HEK293 (cell line): Measurements from ENCODE around the gene A4GALT.
A peak's percentile ranks its signal among the peaks of the same experiment; 100 is the strongest.

ENCODE experiments used
- BCL11A ChIP-seq: fragments of 450-650 bp; formaldehyde crosslinking; IDR thresholded peaks from 2 replicates; pipeline ENCODE4 v1.5.1; 2016; ENCODE audit warnings: low read depth, missing biosample characterization, missing genetic modification characterization
- EGR2 ChIP-seq: fragments of 450-650 bp; formaldehyde crosslinking; IDR thresholded peaks from 2 replicates; pipeline ENCODE4 v1.5.1; 2016; ENCODE audit warnings: low read depth, missing biosample characterization, missing genetic modification characterization
- FEZF1 ChIP-seq: fragments of 450-650 bp; formaldehyde crosslinking; IDR thresholded peaks from 2 replicates; pipeline ENCODE4 v1.5.1; 2016; ENCODE audit warnings: missing biosample characterization, missing genetic modification characterization
- GLIS1 ChIP-seq: fragments of 450-650 bp; formaldehyde crosslinking; IDR thresholded peaks from 2 replicates; pipeline ENCODE4 v1.5.1; 2016; ENCODE audit warnings: missing biosample characterization, missing genetic modification characterization
- HOXA7 ChIP-seq: sonication (generic); formaldehyde crosslinking; IDR thresholded peaks from 2 replicates; pipeline ENCODE4 v1.8.1; 2022; ENCODE audit warnings: missing genetic modification reagents, borderline replicate concordance
- HOXD13 ChIP-seq: sonication (generic); formaldehyde crosslinking; IDR thresholded peaks from 2 replicates; pipeline ENCODE4 v1.8.0; 2022; ENCODE audit warnings: missing genetic modification reagents, borderline replicate concordance
- INSM2 ChIP-seq: fragments of 450-650 bp; formaldehyde crosslinking; IDR thresholded peaks from 2 replicates; pipeline ENCODE4 v1.5.1; 2016; ENCODE audit warnings: missing biosample characterization, missing genetic modification characterization
- KLF1 ChIP-seq: fragments of 450-650 bp; formaldehyde crosslinking; IDR thresholded peaks from 2 replicates; pipeline ENCODE4 v1.5.1; 2016; ENCODE audit warnings: missing biosample characterization, missing genetic modification characterization
- PRDM1 ChIP-seq: fragments of 450-650 bp; formaldehyde crosslinking; IDR thresholded peaks from 2 replicates; pipeline ENCODE4; 2016; ENCODE audit warnings: missing biosample characterization, missing genetic modification characterization
- SCRT2 ChIP-seq: fragments of 450-650 bp; formaldehyde crosslinking; IDR thresholded peaks from 2 replicates; pipeline ENCODE4 v1.5.1; 2016; ENCODE audit warnings: missing biosample characterization, missing genetic modification characterization
- SP7 ChIP-seq: fragments of 450-650 bp; formaldehyde crosslinking; IDR thresholded peaks from 2 replicates; pipeline ENCODE4 v1.5.1; 2016; ENCODE audit warnings: missing biosample characterization, missing genetic modification characterization
- WT1 ChIP-seq: fragments of 450-650 bp; formaldehyde crosslinking; IDR thresholded peaks from 2 replicates; pipeline ENCODE4 v1.5.1; 2016; ENCODE audit warnings: missing biosample characterization, missing genetic modification characterization
- YY2 ChIP-seq: fragments of 450-650 bp; formaldehyde crosslinking; IDR thresholded peaks from 2 replicates; pipeline ENCODE4 v1.5.1; 2016; ENCODE audit warnings: missing biosample characterization, missing genetic modification characterization
- ZBTB10 ChIP-seq: fragments of 450-650 bp; formaldehyde crosslinking; IDR thresholded peaks from 2 replicates; pipeline ENCODE4 v1.5.1; 2016; ENCODE audit warnings: missing biosample characterization, missing genetic modification characterization
- ZBTB26 ChIP-seq: fragments of 450-650 bp; formaldehyde crosslinking; optimal IDR thresholded peaks from 2 replicates; pipeline ENCODE3; 2016; ENCODE audit warnings: missing biosample characterization, mild to moderate bottlenecking, missing genetic modification characterization
- ZFP3 ChIP-seq: fragments of 450-650 bp; formaldehyde crosslinking; IDR thresholded peaks from 2 replicates; pipeline ENCODE4 v1.5.1; 2016; ENCODE audit warnings: low read depth, missing biosample characterization, missing genetic modification characterization
- ZNF114 ChIP-seq: fragments of 450-650 bp; formaldehyde crosslinking; IDR thresholded peaks from 2 replicates; pipeline ENCODE4 v1.5.0; 2017; ENCODE audit warnings: missing biosample characterization, missing genetic modification characterization
- ZNF133 ChIP-seq: fragments of 450-650 bp; formaldehyde crosslinking; IDR thresholded peaks from 2 replicates; pipeline ENCODE4 v1.5.1; 2016; ENCODE audit warnings: missing biosample characterization, missing genetic modification characterization
- ZNF175 ChIP-seq: fragments of 450-650 bp; formaldehyde crosslinking; IDR thresholded peaks from 2 replicates; pipeline ENCODE4 v1.5.1; 2016; ENCODE audit warnings: missing biosample characterization, missing genetic modification characterization
- ZNF202 ChIP-seq: fragments of 450-650 bp; formaldehyde crosslinking; IDR thresholded peaks from 2 replicates; pipeline ENCODE4 v1.5.1; 2016; ENCODE audit warnings: missing biosample characterization, missing genetic modification characterization, borderline replicate concordance
- ZNF248 ChIP-seq: fragments of 450-650 bp; formaldehyde crosslinking; IDR thresholded peaks from 2 replicates; pipeline ENCODE4 v1.5.1; 2017; ENCODE audit warnings: missing biosample characterization, missing genetic modification characterization
- ZNF341 ChIP-seq: fragments of 450-650 bp; formaldehyde crosslinking; IDR thresholded peaks from 2 replicates; pipeline ENCODE4; 2016; ENCODE audit warnings: low read depth, missing biosample characterization, missing genetic modification characterization
- ZNF350 ChIP-seq: fragments of 450-650 bp; formaldehyde crosslinking; IDR thresholded peaks from 2 replicates; pipeline ENCODE4 v1.5.0; 2017; ENCODE audit warnings: missing biosample characterization, mild to moderate bottlenecking, missing genetic modification characterization
- ZNF416 ChIP-seq: fragments of 450-650 bp; formaldehyde crosslinking; IDR thresholded peaks from 2 replicates; pipeline ENCODE4 v1.5.1; 2016; ENCODE audit warnings: missing biosample characterization, missing genetic modification characterization
- ZNF48 ChIP-seq: fragments of 450-650 bp; formaldehyde crosslinking; IDR thresholded peaks from 2 replicates; pipeline ENCODE4 v1.5.1; 2016; ENCODE audit warnings: missing biosample characterization, missing genetic modification characterization
- ZNF501 ChIP-seq: fragments of 450-650 bp; formaldehyde crosslinking; IDR thresholded peaks from 2 replicates; pipeline ENCODE4 v1.5.1; 2016; ENCODE audit warnings: missing biosample characterization, missing genetic modification characterization
- ZNF510 ChIP-seq: fragments of 450-650 bp; formaldehyde crosslinking; IDR thresholded peaks from 2 replicates; pipeline ENCODE4 v1.5.1; 2018; ENCODE audit warnings: mild to moderate bottlenecking, missing genetic modification characterization, missing biosample characterization; ENCODE audit not compliant: insufficient replicate concordance
- ZNF521 ChIP-seq: fragments of 450-650 bp; formaldehyde crosslinking; IDR thresholded peaks from 2 replicates; pipeline ENCODE4 v1.5.1; 2017; ENCODE audit warnings: missing biosample characterization, mild to moderate bottlenecking, missing genetic modification characterization
- ZNF600 ChIP-seq: fragments of 450-650 bp; formaldehyde crosslinking; IDR thresholded peaks from 2 replicates; pipeline ENCODE4 v1.5.1; 2016; ENCODE audit warnings: missing biosample characterization, missing genetic modification characterization
- ZNF639 ChIP-seq: fragments of 450-650 bp; formaldehyde crosslinking; IDR thresholded peaks from 2 replicates; pipeline ENCODE4 v1.5.1; 2016; ENCODE audit warnings: missing biosample characterization, missing genetic modification characterization
- ZNF843 ChIP-seq: fragments of 450-650 bp; formaldehyde crosslinking; IDR thresholded peaks from 2 replicates; pipeline ENCODE4 v1.5.1; 2016; ENCODE audit warnings: missing biosample characterization, missing genetic modification characterization
- ZSCAN5A ChIP-seq: fragments of 450-650 bp; formaldehyde crosslinking; IDR thresholded peaks from 2 replicates; pipeline ENCODE4 v1.5.1; 2016; ENCODE audit warnings: missing biosample characterization, missing genetic modification characterization
- ZXDB ChIP-seq: fragments of 450-650 bp; formaldehyde crosslinking; IDR thresholded peaks from 2 replicates; pipeline ENCODE4 v1.5.1; 2016; ENCODE audit warnings: missing biosample characterization, missing genetic modification characterization

The A4GALT gene

GRCh38 chr22:42717197-42717928 is 3.3 kb downstream of the A4GALT start (continued):
- TF ChIP-seq ZNF248 (tag by site-specific recombination) (no peak), WT1 (tag by site-specific recombination) (peak; percentile 99), ZNF416 (tag by site-specific recombination) (no peak), YY2 (tag by site-specific recombination) (no peak), ZXDB (tag by site-specific recombination) (no peak), ZNF843 (tag by site-specific recombination) (no peak), HOXA7 (no peak), ZNF501 (tag by site-specific recombination) (no peak), ZNF175 (no peak), ZNF600 (no peak), SP7 (tag by site-specific recombination) (0 out of 2 replicates have a peak, but pooled peaks have one; percentile 58), ZNF341 (0 out of 2 replicates have a peak, but pooled peaks have one; percentile 12), ZNF48 (no peak), PRDM1 (tag by site-specific recombination) (peak; percentile 43; the same call in 1 of the 2 replicates), ZFP3 (tag by site-specific recombination) (no peak), FEZF1 (tag by site-specific recombination) (no peak), EGR2 (tag by site-specific recombination) (peak; percentile 93), BCL11A (tag by site-specific recombination) (no peak), KLF1 (peak; percentile 91), ZNF133 (tag by site-specific recombination) (no peak), ZNF639 (tag by site-specific recombination) (no peak), ZNF510 (tag by site-specific recombination) (no peak), ZBTB10 (no peak), ZSCAN5A (tag by site-specific recombination) (no peak), ZNF114 (tag by site-specific recombination) (no peak), ZNF521 (tag by site-specific recombination) (no peak), ZNF350 (no peak), ZNF202 (tag by site-specific recombination) (no peak), INSM2 (tag by site-specific recombination) (no peak), GLIS1 (tag by site-specific recombination) (peak; percentile 15; the same call in 1 of the 2 replicates), ZBTB26 (tag by site-specific recombination) (no peak), HOXD13 (no peak), SCRT2 (peak; percentile 85)
